Measurements from ENCODE around the gene SLC7A4.

DNA sequence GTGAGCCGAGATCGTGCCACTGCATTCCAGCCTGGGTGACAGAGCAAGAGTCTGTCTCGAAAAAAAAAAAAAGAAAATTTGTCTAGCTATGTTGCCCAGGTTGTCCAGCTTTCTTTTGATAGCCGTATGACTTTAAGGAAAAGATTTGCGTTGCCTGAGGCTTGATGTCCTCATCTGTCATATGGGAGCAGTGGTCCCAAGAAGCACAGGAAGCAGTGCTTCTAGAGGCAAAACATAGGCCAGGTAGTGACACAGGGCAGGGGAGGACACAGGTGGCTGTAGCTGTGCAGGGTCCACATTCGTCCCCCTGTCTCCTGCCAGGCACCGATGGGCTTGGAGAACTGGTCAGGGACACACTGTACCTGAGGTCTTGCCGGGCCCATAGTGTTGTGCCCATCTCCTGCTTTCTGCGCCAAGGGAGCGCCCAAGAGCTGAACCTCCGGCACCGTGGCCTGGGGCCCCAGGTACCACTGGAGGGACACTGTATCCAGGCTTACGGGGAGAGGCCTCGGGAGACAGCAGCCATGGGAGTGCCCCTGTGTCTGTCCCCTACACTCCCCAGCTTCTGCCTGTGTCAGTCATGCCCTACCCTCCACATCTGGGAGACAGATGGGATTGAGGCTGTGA lies 14.8 kb upstream of the SLC7A4 start:
- TF ChIP-seq, protein P1, sequence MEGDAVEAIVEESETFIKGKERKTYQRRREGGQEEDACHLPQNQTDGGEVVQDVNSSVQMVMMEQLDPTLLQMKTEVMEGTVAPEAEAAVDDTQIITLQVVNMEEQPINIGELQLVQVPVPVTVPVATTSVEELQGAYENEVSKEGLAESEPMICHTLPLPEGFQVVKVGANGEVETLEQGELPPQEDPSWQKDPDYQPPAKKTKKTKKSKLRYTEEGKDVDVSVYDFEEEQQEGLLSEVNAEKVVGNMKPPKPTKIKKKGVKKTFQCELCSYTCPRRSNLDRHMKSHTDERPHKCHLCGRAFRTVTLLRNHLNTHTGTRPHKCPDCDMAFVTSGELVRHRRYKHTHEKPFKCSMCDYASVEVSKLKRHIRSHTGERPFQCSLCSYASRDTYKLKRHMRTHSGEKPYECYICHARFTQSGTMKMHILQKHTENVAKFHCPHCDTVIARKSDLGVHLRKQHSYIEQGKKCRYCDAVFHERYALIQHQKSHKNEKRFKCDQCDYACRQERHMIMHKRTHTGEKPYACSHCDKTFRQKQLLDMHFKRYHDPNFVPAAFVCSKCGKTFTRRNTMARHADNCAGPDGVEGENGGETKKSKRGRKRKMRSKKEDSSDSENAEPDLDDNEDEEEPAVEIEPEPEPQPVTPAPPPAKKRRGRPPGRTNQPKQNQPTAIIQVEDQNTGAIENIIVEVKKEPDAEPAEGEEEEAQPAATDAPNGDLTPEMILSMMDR (IDR thresholded peaks at IDR 0.05): no peak
- no peak for TF ChIP-seq ZFX (IDR thresholded peaks at IDR 0.05; ENCODE audit: borderline replicate concordance)
